A673 (cell line): ENCODE results near the gene C3orf49.

Experiments
- EZH2 ChIP-seq: fragments of 200-600 bp; sonication (generic); IDR thresholded peaks from 2 replicates; pipeline ENCODE4 v1.6.1; 2017; ENCODE audit warnings: borderline replicate concordance, low read depth, mild to moderate bottlenecking, mixed read lengths, antibody characterized with exemption, low read length; ENCODE audit not compliant: poor library complexity, severe bottlenecking
- TF ChIP-seq, protein P1 (sequence below): fragments of 300-800, 200-600 bp; sonication (generic); conservative IDR thresholded peaks from 2 replicates; pipeline ENCODE4 v1.5.1; 2017; ENCODE audit warnings: low read depth, mild to moderate bottlenecking, antibody characterized with exemption, low read length, moderate library complexity, mixed read lengths

DNA sequence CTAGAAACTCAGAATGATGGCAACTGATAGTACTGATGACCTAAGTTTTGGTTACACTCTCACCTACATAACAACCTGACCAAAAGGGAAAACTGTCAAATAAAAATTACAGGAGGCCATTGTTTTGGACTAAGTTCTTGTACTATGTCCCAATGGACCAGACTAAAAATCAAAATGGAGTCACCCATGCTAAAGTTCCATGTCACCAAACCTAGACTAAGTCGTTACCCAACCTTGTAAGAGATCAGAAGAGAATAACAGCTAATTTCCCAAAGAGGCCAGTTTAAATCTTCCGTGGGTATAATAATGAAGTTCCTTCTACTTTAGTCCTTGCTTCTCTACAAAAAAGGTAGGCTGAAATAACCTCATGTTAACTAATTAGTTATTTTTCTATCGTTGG lies 32.2 kb downstream of the C3orf49 start:
- TF ChIP-seq, protein P1, sequence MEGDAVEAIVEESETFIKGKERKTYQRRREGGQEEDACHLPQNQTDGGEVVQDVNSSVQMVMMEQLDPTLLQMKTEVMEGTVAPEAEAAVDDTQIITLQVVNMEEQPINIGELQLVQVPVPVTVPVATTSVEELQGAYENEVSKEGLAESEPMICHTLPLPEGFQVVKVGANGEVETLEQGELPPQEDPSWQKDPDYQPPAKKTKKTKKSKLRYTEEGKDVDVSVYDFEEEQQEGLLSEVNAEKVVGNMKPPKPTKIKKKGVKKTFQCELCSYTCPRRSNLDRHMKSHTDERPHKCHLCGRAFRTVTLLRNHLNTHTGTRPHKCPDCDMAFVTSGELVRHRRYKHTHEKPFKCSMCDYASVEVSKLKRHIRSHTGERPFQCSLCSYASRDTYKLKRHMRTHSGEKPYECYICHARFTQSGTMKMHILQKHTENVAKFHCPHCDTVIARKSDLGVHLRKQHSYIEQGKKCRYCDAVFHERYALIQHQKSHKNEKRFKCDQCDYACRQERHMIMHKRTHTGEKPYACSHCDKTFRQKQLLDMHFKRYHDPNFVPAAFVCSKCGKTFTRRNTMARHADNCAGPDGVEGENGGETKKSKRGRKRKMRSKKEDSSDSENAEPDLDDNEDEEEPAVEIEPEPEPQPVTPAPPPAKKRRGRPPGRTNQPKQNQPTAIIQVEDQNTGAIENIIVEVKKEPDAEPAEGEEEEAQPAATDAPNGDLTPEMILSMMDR = no peak
- TF ChIP-seq EZH2 = no peak
